ENCODE measurements around the gene TENM3. TPM values are rescaled to one million over a fixed set of nuclear protein-coding genes. Genes with fewer than 3 reads are reported as not detected.

TENM3 gene
- total and polyA plus RNA-seq, 2 donors: 2.8 to 26.6 TPM

DNA sequence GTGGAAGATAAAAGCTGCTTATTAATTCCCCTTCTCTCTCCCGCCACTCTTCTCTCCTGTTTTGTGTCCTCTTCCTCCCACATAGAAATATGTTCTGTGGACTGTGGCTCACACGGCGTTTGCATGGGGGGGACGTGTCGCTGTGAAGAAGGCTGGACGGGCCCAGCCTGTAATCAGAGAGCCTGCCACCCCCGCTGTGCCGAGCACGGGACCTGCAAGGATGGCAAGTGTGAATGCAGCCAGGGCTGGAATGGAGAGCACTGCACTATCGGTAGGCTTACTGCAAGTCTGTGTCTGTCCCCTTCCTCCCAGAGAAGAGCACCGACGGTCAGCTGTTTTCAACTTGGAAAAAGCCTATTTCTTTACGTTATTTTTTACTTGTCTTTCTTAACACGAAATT is 444.9 kb downstream of the TENM3 start:
- H3K4me1 ChIP-seq (ENCODE audit: insufficient read depth): no peaks in the 10 kb centered on the region
- WGBS: 79% methylated on average over 14 of the region's 14 CpGs
- DNase-seq (ENCODE audit: extremely low spot score): no peak
- no peaks in the 10 kb centered on the region for H3K36me3 ChIP-seq (ENCODE audit: insufficient read depth)
- H3K27ac ChIP-seq (ENCODE audit: low read depth): no peak overlapping the region
- no peak overlapping the region for H3K4me3 ChIP-seq (ENCODE audit: low read depth, low read length)

DNA sequence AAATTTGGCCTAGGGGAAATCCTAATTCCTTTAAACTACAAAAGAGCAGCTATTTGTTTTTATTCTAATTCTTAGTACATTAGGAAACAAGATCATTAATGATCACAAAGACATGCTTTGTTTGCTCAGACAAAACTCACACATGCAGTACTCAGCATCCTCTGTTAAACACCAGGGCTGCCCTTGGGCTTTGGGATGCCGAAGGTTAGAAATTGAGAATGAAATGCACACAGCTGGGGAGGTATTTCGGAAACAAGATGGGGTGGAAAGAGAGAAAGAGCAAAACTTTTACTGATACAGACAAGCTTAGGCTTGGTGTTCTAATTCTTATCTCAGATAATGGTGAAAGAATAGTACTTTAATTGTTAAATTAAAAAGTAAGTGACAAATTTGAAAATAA is 451.3 kb downstream of the TENM3 start:
- WGBS: 93% methylated on average over 2 of the region's 2 CpGs
- no peak overlapping the region for H3K27ac ChIP-seq (ENCODE audit: low read depth)
- no peaks in the 10 kb centered on the region for H3K4me1 ChIP-seq (ENCODE audit: insufficient read depth)
- H3K4me3 ChIP-seq (ENCODE audit: low read depth, low read length): no peak overlapping the region
- no peaks in the 10 kb centered on the region for H3K36me3 ChIP-seq (ENCODE audit: insufficient read depth)
- DNase-seq (ENCODE audit: extremely low spot score): no peak

DNA sequence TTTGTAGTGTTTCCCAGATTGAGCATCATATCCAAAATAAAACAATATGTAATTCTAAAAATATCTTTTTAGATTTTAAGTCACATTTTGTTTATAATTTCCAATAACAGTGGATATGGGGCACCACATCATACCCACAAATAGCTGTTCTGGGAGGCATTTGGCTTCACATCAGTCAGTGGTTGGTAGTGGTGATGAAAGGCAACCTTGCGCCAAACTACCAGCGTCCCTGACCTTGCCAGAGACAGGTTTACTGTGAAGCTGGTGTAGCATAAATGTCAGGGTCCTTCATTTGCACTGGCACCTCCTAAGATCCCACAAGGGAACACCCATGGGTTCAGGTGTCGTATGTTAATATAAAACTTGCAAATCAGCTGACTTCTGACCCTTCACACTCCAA is 451.8 kb downstream of the TENM3 start:
- WGBS: 93% methylated on average over 3 of the region's 3 CpGs
- no peak for DNase-seq (ENCODE audit: extremely low spot score)
- Histone ChIP-seq H3K4me1 (ENCODE audit: insufficient read depth) (no peaks in the 10 kb centered on the region), H3K4me3 (ENCODE audit: low read depth, low read length) (no peak overlapping the region), H3K36me3 (ENCODE audit: insufficient read depth) (no peaks in the 10 kb centered on the region), H3K27ac (ENCODE audit: low read depth) (no peak overlapping the region)

DNA sequence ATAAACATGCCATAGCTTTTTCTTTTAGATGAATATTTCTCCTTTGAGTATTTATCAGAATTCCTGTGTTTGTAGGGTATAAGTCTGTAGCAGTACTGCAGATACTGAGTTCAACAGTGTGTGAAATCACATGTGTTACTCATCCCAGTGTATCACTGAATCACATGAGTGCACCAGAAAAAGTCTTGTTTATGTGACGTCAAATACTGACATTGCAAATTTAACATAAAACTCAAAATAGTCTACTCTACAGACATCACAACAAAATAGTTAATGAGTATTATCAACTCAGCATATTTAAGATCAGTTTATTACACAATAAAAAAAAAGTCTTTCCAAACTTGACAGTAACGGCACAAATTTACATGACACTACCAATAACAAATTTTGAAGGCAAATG is 452.6 kb downstream of the TENM3 start:
- no peak for DNase-seq (ENCODE audit: extremely low spot score)
- Histone ChIP-seq H3K27ac (ENCODE audit: low read depth) (no peak overlapping the region), H3K36me3 (ENCODE audit: insufficient read depth) (no peaks in the 10 kb centered on the region), H3K4me1 (ENCODE audit: insufficient read depth) (no peaks in the 10 kb centered on the region), H3K4me3 (ENCODE audit: low read depth, low read length) (no peak overlapping the region)
- 86% methylated on average over 2 of the region's 2 CpGs for WGBS

DNA sequence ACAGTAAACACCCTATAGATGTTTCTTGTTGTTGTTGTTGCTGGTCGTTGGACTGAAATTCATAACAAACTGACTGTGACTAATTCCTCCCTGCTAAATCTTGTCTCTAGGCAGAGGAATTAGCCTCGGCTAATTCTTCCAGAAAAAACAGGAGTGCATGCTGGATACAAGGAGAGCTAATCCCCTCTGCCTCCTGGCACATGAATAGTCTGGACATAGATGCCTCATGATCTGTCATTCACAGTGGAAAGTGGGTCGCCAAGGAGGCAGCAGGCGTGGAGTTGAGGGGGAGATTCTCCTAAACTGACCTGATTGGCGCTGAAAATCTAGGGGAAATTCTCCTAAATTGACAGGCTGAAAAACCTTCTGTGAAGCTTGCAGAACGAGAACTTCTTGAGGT is 453.9 kb downstream of the TENM3 start:
- Histone ChIP-seq H3K36me3 (ENCODE audit: insufficient read depth) (no peaks in the 10 kb centered on the region), H3K4me3 (ENCODE audit: low read depth, low read length) (no peak overlapping the region), H3K4me1 (ENCODE audit: insufficient read depth) (no peaks in the 10 kb centered on the region), H3K27ac (ENCODE audit: low read depth) (no peak overlapping the region)
- WGBS: 66% methylated on average over 6 of the region's 6 CpGs
- no peak for DNase-seq (ENCODE audit: extremely low spot score)

DNA sequence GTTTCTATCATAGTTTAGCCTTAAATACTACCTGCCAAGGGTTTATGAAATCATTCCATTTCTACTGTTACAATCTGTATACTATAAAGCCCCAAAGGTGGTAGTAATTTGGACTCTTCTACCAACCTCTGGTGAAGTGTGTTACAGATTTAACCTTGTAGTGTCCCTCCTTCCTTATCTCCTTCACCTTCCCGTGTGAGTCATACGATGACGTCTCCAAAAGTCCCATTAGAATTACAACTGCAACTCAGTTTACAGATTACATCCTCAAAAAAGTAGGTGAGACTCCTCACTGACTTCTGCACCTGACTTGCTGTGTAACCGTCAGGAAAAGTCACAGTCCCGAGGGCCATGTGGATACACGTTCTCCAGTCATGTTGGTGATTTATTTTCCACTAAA is 455.0 kb downstream of the TENM3 start:
- no peaks in the 10 kb centered on the region for H3K4me1 ChIP-seq (ENCODE audit: insufficient read depth)
- H3K36me3 ChIP-seq (ENCODE audit: insufficient read depth): no peaks in the 10 kb centered on the region
- 87% methylated on average over 6 of the region's 6 CpGs for WGBS
- no peak overlapping the region for H3K4me3 ChIP-seq (ENCODE audit: low read depth, low read length)
- DNase-seq (ENCODE audit: extremely low spot score): no peak
- no peak overlapping the region for H3K27ac ChIP-seq (ENCODE audit: low read depth)

DNA sequence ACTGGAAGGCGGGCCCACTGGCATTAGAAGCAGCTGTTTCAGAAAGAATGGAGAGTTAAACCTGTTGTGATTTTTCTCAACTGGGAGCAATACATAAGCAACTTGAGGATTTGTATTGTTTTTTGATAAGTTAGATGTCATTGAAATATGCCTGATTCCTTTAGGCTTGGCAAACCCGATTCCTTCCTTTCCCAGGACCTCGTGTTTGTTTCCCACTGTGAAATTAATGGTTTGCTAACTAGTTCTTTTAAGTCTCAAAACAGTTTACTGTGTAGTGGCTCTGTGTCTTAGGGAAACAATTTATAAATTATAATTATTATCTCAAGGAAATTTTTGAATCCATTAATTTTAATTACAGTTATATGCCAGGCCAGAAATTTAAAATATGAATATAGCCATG is 456.0 kb downstream of the TENM3 start:
- Histone ChIP-seq H3K4me3 (ENCODE audit: low read depth, low read length) (no peak overlapping the region), H3K4me1 (ENCODE audit: insufficient read depth) (no peaks in the 10 kb centered on the region), H3K27ac (ENCODE audit: low read depth) (no peak overlapping the region), H3K36me3 (ENCODE audit: insufficient read depth) (no peaks in the 10 kb centered on the region)
- DNase-seq (ENCODE audit: extremely low spot score): no peak
- 49% methylated on average over 3 of the region's 3 CpGs for WGBS

DNA sequence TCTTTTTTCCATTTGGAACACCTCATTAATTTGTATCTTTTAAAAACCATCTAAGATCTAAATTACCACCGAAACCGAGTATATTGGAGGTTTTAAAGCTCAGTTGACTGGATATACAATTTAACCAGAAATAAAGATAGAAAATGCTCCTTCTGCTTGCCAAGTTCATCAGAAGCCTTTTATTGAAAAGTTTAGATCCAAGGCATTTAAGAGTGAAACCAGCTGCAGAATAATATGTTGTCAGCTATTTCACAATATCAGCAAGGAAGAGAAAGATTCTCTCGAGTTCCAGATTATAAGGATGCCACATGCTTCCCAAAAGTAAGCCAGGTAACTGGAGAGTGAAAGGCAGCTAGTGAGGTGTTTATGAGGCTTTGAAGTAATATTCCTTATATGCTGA is 456.6 kb downstream of the TENM3 start:
- no peaks in the 10 kb centered on the region for H3K36me3 ChIP-seq (ENCODE audit: insufficient read depth)
- H3K4me3 ChIP-seq (ENCODE audit: low read depth, low read length): no peak overlapping the region
- WGBS: 32% methylated on average over 3 of the region's 3 CpGs
- no peaks in the 10 kb centered on the region for H3K4me1 ChIP-seq (ENCODE audit: insufficient read depth)
- H3K27ac ChIP-seq (ENCODE audit: low read depth): no peak overlapping the region
- no peak for DNase-seq (ENCODE audit: extremely low spot score)

DNA sequence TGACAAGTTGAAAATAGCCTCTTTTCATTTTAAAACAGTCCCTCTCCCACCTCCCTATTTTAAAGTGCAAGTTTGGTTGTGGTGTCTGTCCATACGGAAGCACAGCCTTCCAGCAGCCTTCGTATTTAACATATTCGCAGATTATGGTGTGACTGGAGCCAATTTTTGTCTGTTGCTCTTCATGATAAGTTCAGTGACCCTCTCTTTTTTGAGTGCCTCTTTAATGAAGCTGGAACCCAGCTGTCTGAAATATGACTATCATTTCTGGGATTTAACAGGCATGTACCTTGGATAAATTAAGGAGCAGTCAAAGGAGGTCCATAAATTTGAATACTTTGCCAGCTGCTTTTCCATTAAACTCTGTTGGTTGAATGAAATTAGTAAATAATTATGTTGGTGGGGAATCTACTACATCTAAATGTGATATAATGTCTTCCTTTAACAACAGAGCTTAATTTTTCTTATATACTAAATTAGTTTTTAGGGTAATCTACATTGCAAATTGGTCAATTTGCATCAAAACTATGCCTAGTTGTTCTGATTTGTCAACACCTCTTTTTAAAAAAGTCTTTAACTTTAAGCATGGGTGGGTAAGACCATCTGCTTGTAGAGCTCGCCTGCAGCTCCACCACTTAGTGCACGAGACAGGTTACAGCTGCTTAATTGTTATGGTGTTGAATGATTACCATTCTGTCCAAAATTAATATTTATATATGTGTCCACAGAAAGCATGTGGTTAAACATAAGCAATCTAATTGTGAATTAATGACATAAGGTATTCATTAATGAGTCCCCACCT is 457.4 kb downstream of the TENM3 start:
- no peaks in the 10 kb centered on the region for H3K36me3 ChIP-seq (ENCODE audit: insufficient read depth)
- WGBS: 90% methylated on average over 5 of the region's 5 CpGs
- H3K4me3 ChIP-seq (ENCODE audit: low read depth, low read length): no peak overlapping the region
- H3K4me1 ChIP-seq (ENCODE audit: insufficient read depth): no peaks in the 10 kb centered on the region
- H3K27ac ChIP-seq (ENCODE audit: low read depth): no peak overlapping the region
- no peak for DNase-seq (ENCODE audit: extremely low spot score)

DNA sequence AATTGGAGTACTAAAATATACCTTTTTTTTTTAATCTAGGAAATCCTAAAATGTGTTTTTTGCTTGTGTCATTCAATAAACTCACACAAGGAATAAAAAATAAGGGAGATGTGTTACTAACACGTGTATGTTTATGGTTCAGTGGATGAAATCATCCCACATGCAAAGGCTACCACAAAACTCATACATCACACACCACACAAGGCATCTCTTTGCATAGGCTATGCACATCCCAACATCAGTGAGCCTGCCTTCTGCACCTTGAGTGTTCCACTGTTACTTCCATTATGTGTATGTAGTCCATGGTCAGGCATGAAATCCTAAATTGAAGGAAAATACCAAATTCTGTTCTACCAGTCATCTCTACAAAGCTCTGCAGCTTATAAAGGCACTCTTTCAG is 460.9 kb downstream of the TENM3 start:
- no peak overlapping the region for H3K27ac ChIP-seq (ENCODE audit: low read depth)
- DNase-seq (ENCODE audit: extremely low spot score): no peak
- WGBS: 62% methylated on average over 1 of the region's 1 CpG

DNA sequence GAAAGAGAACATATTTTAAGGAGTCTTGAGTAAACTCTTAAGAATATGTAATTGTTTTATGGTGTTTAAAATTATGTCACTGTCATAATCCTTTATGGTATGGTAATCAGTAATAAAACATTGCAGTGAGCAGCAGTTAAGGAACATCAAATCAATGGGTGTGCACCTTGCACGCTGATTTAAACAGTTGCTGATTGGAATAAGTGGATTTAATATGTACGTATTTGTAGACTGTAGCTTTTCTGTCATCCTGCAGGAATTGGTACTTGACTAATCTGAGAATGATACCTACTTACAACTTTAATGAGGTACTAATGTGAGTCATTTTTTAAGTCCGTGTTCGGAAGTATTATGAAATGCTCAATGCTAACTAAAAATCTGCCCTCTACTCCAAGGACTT is 461.7 kb downstream of the TENM3 start:
- Histone ChIP-seq H3K4me1 (ENCODE audit: insufficient read depth) (no peaks in the 10 kb centered on the region), H3K4me3 (ENCODE audit: low read depth, low read length) (no peak overlapping the region), H3K36me3 (ENCODE audit: insufficient read depth) (no peaks in the 10 kb centered on the region), H3K27ac (ENCODE audit: low read depth) (no peak overlapping the region)
- 94% methylated on average over 4 of the region's 4 CpGs for WGBS
- DNase-seq (ENCODE audit: extremely low spot score): no peak

More for the DNA sequence above, 460.9 kb downstream of the TENM3 start:
- Histone ChIP-seq H3K36me3 (ENCODE audit: insufficient read depth) (no peaks in the 10 kb centered on the region), H3K4me1 (ENCODE audit: insufficient read depth) (no peaks in the 10 kb centered on the region), H3K4me3 (ENCODE audit: low read depth, low read length) (no peak overlapping the region)

DNA sequence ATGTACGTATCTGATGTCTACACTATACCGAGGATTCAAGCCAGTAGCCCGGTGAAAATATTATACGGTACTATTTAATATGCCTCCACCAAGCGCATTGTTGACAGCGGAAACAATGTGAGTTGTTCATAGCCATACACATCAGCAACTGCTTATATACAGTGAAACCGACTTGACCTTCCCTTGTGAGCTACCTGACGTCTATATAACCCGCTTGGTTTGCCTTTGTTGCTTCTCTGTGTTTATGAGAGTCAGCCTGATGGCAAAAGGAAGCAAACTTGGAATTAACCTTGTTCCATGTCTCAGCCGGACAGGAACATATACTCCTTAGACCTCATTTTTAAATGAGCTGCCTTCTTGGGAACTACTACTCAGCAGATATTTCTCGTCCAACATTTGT is 462.2 kb downstream of the TENM3 start:
- DNase-seq (ENCODE audit: extremely low spot score): no peak
- Histone ChIP-seq H3K27ac (ENCODE audit: low read depth) (no peak overlapping the region), H3K36me3 (ENCODE audit: insufficient read depth) (no peaks in the 10 kb centered on the region), H3K4me3 (ENCODE audit: low read depth, low read length) (no peak overlapping the region), H3K4me1 (ENCODE audit: insufficient read depth) (no peaks in the 10 kb centered on the region)
- WGBS: 97% methylated on average over 11 of the region's 11 CpGs

DNA sequence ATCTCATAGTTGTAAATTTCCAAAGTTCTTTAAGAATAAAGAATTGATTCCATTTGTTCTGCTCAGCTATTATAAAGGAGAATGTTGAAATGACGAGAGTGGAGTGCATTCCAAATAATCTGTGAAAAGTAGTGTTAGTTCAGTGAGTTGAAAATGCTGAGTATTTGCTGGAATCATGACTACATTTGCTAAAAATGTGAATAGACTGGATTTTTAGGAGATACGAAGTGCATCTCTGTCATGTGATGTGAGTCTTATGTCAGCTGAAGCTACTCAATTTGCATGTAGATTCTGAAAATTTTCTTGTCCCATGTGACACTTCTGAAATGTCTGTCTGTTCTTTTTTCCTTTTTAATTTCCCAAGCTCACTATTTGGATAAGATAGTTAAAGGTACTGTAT is 468.0 kb downstream of the TENM3 start:
- H3K4me3 ChIP-seq (ENCODE audit: low read depth, low read length): no peak overlapping the region
- DNase-seq (ENCODE audit: extremely low spot score): no peak
- 65% methylated on average over 2 of the region's 2 CpGs for WGBS
- H3K36me3 ChIP-seq (ENCODE audit: insufficient read depth): no peaks in the 10 kb centered on the region
- H3K4me1 ChIP-seq (ENCODE audit: insufficient read depth): no peaks in the 10 kb centered on the region
- H3K27ac ChIP-seq (ENCODE audit: low read depth): no peak overlapping the region

DNA sequence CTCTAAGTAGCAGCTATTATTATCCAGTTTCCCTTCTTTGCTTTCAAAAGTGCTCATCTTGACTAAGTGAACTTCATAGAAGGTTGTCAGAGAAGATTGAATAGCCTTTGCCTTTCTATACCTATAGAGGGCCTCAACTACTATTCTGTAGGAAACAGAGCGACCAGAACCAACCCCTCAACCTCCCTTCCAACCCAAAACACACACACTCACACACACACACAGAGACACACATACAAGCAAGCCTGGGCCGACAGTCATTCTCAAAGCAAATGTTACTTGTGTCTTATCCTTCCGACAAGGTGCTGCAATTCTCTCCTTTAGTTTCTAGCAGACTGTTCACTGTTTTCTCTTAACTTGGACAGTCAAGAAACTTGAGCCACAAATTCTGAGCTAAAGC is 472.3 kb downstream of the TENM3 start:
- H3K36me3 ChIP-seq (ENCODE audit: insufficient read depth): no peaks in the 10 kb centered on the region
- no peak overlapping the region for H3K4me3 ChIP-seq (ENCODE audit: low read depth, low read length)
- no peaks in the 10 kb centered on the region for H3K4me1 ChIP-seq (ENCODE audit: insufficient read depth)
- H3K27ac ChIP-seq (ENCODE audit: low read depth): no peak overlapping the region
- 84% methylated on average over 3 of the region's 3 CpGs for WGBS
- DNase-seq (ENCODE audit: extremely low spot score): no peak

DNA sequence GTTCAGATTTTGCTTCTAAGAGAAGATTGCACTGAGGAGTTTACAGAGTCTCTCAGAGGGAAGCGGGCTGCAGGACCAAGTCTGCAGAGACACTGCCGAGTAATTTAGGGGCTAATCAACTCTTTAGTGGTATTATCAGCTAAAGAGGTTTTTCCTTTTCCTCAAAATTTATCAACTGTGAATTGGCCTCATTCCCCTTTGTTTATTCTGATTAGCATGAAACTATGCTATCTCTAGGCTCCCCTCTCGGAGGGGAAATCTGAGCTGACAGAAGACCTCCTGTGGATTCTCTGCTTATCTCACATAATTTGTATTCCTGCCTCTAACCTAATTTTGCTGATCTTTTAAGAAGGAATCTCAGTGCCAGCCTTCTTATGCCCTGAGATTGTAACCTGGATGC is 473.0 kb downstream of the TENM3 start:
- Histone ChIP-seq H3K4me3 (ENCODE audit: low read depth, low read length) (no peak overlapping the region), H3K36me3 (ENCODE audit: insufficient read depth) (no peaks in the 10 kb centered on the region), H3K4me1 (ENCODE audit: insufficient read depth) (no peaks in the 10 kb centered on the region), H3K27ac (ENCODE audit: low read depth) (no peak overlapping the region)
- 80% methylated on average over 3 of the region's 3 CpGs for WGBS
- no peak for DNase-seq (ENCODE audit: extremely low spot score)

Measured in urinary bladder (tissue), 4 donors.